T1000 (cell line): ENCODE results near the gene KCNK3.
"Not testable (repeated sequence)": the region's sequence is repeated elsewhere in the genome, so short reads cannot be mapped to it uniquely, and the experiment has no call there.

ENCODE experiments used
- DNase-seq: peaks from one replicate; lab custom pipeline; 2025; ENCODE audit warnings: mixed read lengths; lab: John Stamatoyannopoulos, UW

The KCNK3 gene

GRCh38 chr2:26665296-26665695, 27.2 kb upstream of the KCNK3 start:
- not testable (repeated sequence) for DNase-seq

- no peak for DNase-seq
Observed at GRCh38 chr2:26666671-26667070, 25.9 kb upstream of the KCNK3 start.

- no peak for DNase-seq
Observed at GRCh38 chr2:26668041-26668440, 24.5 kb upstream of the KCNK3 start.

GRCh38 chr2:26668856-26669750, 23.4 kb upstream of the KCNK3 start:
- DNase-seq = no peak

- no peak for DNase-seq
Observed at GRCh38 chr2:26670171-26670570, 22.4 kb upstream of the KCNK3 start.

- DNase-seq = no peak
Observed at GRCh38 chr2:26670931-26671460, 21.5 kb upstream of the KCNK3 start.

GRCh38 chr2:26671691-26672090, 20.8 kb upstream of the KCNK3 start:
- no peak for DNase-seq

- DNase-seq = no peak
Observed at GRCh38 chr2:26672112-26672817, 20.3 kb upstream of the KCNK3 start.

- DNase-seq = no peak
Observed at GRCh38 chr2:26672818-26673393, 19.6 kb upstream of the KCNK3 start.

DNA sequence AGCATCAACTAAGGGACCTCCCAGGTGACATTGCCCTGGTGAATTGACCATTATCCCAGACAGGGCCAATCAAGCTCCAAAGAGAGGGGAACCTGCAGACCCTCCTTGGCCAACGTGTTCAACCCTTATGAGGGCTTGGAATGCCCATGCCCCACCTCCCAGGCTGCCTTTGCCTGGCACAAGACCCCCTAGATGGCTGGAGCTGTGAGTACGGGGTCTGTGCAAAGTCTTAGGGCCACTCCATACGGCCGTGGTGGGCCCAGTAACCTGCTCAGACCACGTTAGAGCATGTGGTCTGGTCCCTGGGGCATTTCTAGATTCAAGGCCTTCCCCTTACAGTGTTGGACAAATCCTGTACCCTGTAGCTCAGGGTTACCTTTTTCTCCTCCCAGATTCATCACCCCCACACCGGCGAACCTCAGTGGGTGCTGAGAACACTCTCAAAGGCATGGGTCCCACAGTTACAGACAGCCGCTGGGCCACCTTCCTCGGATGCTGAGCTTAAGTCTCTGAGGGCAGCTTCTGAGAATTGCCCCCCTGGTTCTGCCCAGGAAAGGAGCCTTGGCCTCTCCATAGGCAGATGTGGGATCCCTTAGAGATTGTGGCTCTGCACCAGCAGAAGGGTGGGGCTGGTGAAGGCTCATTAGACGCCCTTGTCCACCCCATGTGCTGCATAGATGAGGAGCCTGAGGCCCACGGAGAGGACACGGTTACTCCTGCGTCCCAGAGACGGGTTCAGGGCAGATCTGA, 18.3 kb upstream of the KCNK3 start:
- DNase-seq = no peak

GRCh38 chr2:26674771-26675170, 17.8 kb upstream of the KCNK3 start:
- no peak for DNase-seq

DNA sequence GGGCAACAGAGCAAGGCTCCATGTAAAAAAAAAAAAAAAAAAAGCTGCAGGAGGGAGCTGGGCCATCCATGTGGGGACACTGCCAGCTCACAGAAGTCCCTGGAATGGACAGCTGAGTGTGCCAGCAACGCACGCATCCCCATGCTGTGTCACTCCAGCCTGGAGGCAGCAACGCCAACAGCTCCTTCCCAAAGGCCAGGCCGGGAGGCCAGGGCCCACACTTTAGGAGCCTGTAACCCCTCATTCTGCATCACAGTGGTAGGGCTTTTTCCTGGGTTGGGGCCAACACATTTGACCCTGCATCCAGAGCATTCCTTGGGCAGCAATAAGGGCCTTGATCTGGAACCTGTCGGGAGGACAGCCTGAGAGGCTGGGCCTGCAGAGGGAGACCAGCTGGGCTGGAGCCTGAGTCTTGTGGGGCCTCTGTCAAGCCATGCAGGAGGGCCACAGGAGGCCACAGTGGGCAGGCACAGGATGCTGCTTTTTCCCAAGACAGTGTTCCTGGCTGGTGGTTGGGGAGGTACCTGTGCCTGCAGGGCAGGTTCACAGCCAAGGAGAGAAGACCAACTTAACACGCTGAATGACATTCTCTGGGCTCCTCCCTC, 16.8 kb upstream of the KCNK3 start:
- DNase-seq = no peak

GRCh38 chr2:26678035-26678434, 14.5 kb upstream of the KCNK3 start:
- no peak for DNase-seq

DNA sequence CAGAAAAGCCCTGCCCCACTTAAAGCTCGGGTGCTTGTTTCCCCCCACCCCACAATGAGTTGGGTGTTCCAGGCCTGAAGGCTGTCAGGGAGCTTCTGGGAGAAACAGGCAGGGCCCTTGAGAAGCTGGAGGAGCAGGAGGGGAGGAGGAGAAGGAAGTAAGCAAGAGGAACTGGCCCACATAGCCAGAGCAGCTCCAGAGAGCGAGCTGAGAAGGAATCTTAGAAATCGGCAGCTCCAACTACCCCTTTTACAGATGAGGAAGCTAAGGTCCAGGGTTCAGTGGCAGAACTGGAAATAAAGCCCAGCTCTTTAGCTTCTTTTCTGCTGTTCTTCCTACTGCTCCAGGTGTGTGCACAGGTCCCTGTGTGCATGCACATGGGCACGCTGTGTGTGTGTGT, 12.7 kb upstream of the KCNK3 start:
- no peak for DNase-seq

DNA sequence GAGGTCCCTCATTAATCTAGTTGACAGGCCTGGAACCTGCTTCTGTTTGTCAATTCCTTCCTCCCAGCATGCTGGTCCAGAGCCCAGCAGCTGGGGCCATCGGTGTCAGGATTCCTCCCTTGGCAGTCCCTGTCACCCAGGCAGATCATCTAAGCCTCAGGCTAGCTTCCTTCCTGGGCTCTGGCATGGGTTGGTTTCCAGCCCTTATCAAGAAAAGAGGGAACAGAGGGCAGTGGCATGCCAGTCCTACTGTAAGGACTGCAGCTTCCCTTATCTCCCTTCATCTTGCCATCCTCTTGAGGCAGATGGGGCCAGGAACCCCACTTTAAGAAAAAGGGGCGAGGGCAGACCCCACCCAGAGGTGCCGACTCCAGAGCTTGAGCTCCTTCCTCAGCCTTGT, 10.9 kb upstream of the KCNK3 start:
- DNase-seq = no peak

DNA sequence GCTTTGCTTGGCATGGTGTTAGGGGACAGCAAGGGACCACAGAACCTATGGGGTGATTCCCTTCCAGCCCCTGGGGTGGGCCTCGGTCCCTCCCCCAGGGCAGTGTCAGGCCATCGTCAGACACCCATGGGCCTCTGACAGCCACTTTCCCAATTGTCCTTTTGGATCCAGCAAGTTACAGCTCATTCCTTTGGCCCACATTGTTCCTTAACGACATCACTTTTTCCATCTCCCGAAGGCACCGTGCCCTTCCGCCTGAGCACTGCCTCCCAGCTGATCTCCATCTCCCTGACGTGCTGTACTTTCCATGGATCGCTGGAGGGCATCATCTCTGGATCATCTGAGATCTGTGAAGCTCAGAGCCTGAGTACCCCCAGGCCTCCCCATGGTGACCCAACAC, 10.4 kb upstream of the KCNK3 start:
- no peak for DNase-seq

DNA sequence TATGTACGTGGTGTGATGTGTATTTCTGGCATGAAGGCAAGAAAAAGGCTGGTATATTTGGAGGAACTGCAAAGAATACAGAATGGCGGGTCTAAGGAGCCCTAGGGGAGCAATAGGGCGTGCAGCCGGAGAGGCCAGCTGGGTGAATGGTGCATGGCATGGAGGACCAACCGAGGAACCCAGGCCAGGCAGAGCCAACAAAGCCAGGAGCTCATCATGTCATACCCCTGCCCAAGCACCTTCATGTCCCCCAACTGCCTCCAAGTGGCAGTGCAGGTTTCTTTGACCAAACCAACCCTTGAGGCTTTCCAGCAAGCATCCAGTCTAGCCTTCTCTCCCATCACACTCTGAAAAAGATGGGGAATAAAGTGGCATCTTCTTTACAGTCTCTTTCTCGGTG, 8.9 kb upstream of the KCNK3 start:
- DNase-seq = no peak

- no peak for DNase-seq
Observed at GRCh38 chr2:26685341-26685740, 7.2 kb upstream of the KCNK3 start.

GRCh38 chr2:26685989-26686839, 6.3 kb upstream of the KCNK3 start:
- DNase-seq = no peak

DNA sequence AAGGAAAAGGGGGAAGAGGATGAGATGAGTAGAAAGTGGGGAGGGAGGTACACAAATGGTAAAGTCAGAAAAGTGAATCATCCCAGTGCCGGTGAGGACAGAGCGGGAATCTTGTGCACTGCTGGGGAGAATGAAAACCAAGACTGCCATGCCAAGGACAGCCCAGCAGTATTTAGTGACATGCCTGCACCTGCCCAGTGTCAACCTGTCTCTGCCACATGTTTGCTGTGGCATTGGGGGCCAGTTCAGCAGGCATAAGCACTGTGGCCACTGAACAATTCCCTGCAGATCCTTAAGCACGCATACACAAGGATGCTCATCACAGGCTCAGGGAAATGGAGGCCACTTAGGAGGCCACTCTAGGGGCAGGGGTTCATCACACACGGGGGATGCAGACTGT, 5.2 kb upstream of the KCNK3 start:
- no peak for DNase-seq

- no peak for DNase-seq
Observed at GRCh38 chr2:26687801-26688200, 4.7 kb upstream of the KCNK3 start.
